ENCODE measurements around the gene NRG3. TPM values are rescaled to one million over a fixed set of nuclear protein-coding genes. Genes with fewer than 3 reads are reported as not detected.

The NRG3 gene
- total and polyA plus RNA-seq, 2 donors (not counting 1 experiment from before 2014, with no cell fraction given): 0.06 TPM; not detected in 1

DNA sequence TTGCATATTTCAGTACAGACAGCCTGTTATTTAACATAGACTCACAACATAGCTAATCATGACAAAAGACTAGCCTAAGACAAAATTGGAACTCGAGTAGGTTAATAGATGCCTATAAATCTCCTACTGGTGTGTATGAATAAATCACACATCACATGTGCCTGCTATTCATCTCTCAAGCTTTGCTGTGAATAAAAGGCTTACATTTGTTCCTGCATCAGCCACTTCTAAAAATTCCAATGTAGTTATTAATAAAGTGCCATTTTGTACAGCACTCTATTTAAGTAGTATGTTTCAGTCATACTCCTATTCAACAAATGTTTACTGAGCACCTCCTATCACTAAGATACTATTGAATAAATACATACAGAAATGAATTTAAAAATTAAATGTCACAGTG is 486.3 kb downstream of the NRG3 start:
- ChIA-PET CTCF (no interaction called here), POLR2A (no interaction called here)
- Histone ChIP-seq H3K4me3 (ENCODE audit: control extremely low read depth in 1 of 5, extremely low read depth in 1 of 5, insufficient read depth in 1 of 5, low read depth in 2 of 5, low read length in 4 of 5) (no peak overlapping the region), H4K20me1 (ENCODE audit: control insufficient read depth, insufficient read depth, low read length, poor library complexity, severe bottlenecking) (no peaks in the 10 kb centered on the region), H3K36me3 (replicated peaks in 1 of 2; ENCODE audit: control extremely low read depth in 1 of 2, control insufficient read depth in 1 of 2, extremely low read depth in 1 of 2, insufficient read depth in 2 of 2, low read length in 1 of 2) (no peaks in the 10 kb centered on the region), H3K4me1 (ENCODE audit: control insufficient read depth in 2 of 2, insufficient read depth in 2 of 2, low read length in 2 of 2) (no peaks in the 10 kb centered on the region), H3K79me2 (ENCODE audit: control insufficient read depth, insufficient read depth, low read length) (no peaks in the 10 kb centered on the region), H3K27me3 (replicated peaks in 1 of 4; ENCODE audit: control extremely low read depth in 1 of 4, control insufficient read depth in 3 of 4, insufficient read depth in 4 of 4, low read length in 3 of 4) (no peaks in the 10 kb centered on the region), H3K27ac (ENCODE audit: low read length in 2 of 2) (no peak overlapping the region), H3K9me3 (ENCODE audit: control extremely low read depth in 1 of 3, control insufficient read depth in 2 of 3, insufficient read depth in 1 of 3, low read length in 2 of 3) (no peaks in the 10 kb centered on the region), H2AFZ (ENCODE audit: insufficient read depth, low read depth, low read length, poor library complexity, severe bottlenecking) (no peak overlapping the region), H3K9ac (ENCODE audit: low read length) (no peak overlapping the region), H3K4me2 (replicated peaks; ENCODE audit: low read depth, low read length, poor library complexity, severe bottlenecking) (no peak overlapping the region)
- ATAC-seq (ENCODE audit: low read depth) (no peak), DNase-seq (no peak)
- no CpG with 5 or more reads among the region's 1 CpG for WGBS (ENCODE audit: insufficient coverage)
- Mint-ChIP-seq H3K27me3 (no peaks in the 10 kb centered on the region), H3K27ac (no peak overlapping the region), H3K4me3 (no peak overlapping the region), H3K9me3 (ENCODE audit: insufficient read depth) (no peaks in the 10 kb centered on the region), H3K4me1 (no peaks in the 10 kb centered on the region)
- intact Hi-C loops (cut with micrococcal nuclease): no loop called here
- no peak for TF ChIP-seq EZH2 (IDR thresholded peaks at IDR 0.05; ENCODE audit: borderline replicate concordance, insufficient read depth, low read depth, low read length, poor library complexity, severe bottlenecking)
- TF ChIP-seq CTCF (IDR thresholded peaks at IDR 0.05): no peak

DNA sequence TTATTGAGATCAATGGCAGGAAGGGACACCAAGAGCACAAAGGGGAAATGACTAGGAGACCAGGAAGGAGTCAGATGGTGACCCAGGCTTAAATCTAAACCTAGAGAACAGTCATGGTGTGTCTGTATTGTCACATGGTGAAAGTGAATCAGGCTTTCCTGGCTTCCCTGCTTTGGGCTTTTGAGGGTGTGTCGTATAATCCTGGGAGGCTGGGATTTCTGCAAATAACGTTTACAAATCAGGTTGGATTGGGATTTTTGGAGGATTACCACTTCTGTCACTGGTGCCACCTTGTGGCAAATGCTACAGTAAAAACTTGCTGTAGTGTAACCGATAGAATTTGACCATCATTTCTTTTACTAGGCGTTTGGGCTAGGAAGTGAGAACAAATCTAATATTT is 502.6 kb downstream of the NRG3 start:
- 50% methylated on average over 2 of the region's 4 CpGs for WGBS (ENCODE audit: insufficient coverage)
- TF ChIP-seq EZH2 (IDR thresholded peaks at IDR 0.05; ENCODE audit: borderline replicate concordance, insufficient read depth, low read depth, low read length, poor library complexity, severe bottlenecking) (no peak), CTCF (IDR thresholded peaks at IDR 0.05) (no peak)

More for the DNA sequence above, 502.6 kb downstream of the NRG3 start:
- Histone ChIP-seq H3K27ac (ENCODE audit: low read length in 2 of 2) (no peak overlapping the region), H3K4me1 (ENCODE audit: control insufficient read depth in 2 of 2, insufficient read depth in 2 of 2, low read length in 2 of 2) (no peaks in the 10 kb centered on the region), H3K36me3 (replicated peaks in 1 of 2; ENCODE audit: control extremely low read depth in 1 of 2, control insufficient read depth in 1 of 2, extremely low read depth in 1 of 2, insufficient read depth in 2 of 2, low read length in 1 of 2) (no peaks in the 10 kb centered on the region), H3K79me2 (ENCODE audit: control insufficient read depth, insufficient read depth, low read length) (no peaks in the 10 kb centered on the region), H3K4me3 (ENCODE audit: control extremely low read depth in 1 of 5, extremely low read depth in 1 of 5, insufficient read depth in 1 of 5, low read depth in 2 of 5, low read length in 4 of 5) (no peak overlapping the region), H3K4me2 (replicated peaks; ENCODE audit: low read depth, low read length, poor library complexity, severe bottlenecking) (no peak overlapping the region), H3K9ac (ENCODE audit: low read length) (no peak overlapping the region), H3K27me3 (replicated peaks in 1 of 4; ENCODE audit: control extremely low read depth in 1 of 4, control insufficient read depth in 3 of 4, insufficient read depth in 4 of 4, low read length in 3 of 4) (no peaks in the 10 kb centered on the region), H4K20me1 (ENCODE audit: control insufficient read depth, insufficient read depth, low read length, poor library complexity, severe bottlenecking) (no peaks in the 10 kb centered on the region), H2AFZ (ENCODE audit: insufficient read depth, low read depth, low read length, poor library complexity, severe bottlenecking) (no peak overlapping the region), H3K9me3 (ENCODE audit: control extremely low read depth in 1 of 3, control insufficient read depth in 2 of 3, insufficient read depth in 1 of 3, low read length in 2 of 3) (peaks cover 0 to 3% (median 0%) of the 10 kb centered on the region in 3 donors)
- Mint-ChIP-seq H3K4me3 (no peak overlapping the region), H3K9me3 (ENCODE audit: insufficient read depth) (peaks cover 3% of the 10 kb centered on the region), H3K27me3 (no peaks in the 10 kb centered on the region), H3K4me1 (no peaks in the 10 kb centered on the region), H3K27ac (no peak overlapping the region)
- DNase-seq (no peak), ATAC-seq (ENCODE audit: low read depth) (no peak)
- POLR2A ChIA-PET: no interaction called here
- intact Hi-C loops (cut with micrococcal nuclease): no loop called here
- CTCF ChIA-PET: no interaction called here
